ENCODE measurements around the gene CNIH2.

DNA sequence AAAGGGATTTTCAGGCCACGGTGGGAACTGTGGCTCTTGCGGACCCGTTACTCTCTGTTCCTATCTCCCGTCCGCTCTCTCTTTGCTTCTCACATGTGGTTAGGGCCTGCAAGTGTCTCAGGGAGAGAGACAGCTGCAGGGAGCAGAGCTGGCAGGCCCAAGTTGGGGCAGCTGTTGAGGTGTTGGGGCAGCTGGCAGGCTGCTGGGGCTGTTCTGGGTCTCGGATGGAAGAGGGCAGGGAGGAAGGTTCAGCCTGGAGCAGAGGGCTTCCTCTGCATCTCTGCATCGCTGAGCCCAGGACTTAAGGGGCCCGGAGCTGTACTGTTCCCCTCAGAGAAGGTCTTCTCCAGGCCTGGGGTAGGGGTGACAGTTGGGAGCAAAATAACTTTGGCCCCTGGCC, 2.6 kb upstream of the CNIH2 start:
- no peak for TF ChIP-seq JUND (IDR thresholded peaks at IDR 0.05)
- TF ChIP-seq RAD21 (IDR thresholded peaks at IDR 0.05; ENCODE audit: low read depth): no peak
- TF ChIP-seq POLR2A (IDR thresholded peaks at IDR 0.05; ENCODE audit: borderline replicate concordance, extremely low read depth, insufficient read depth, insufficient read length): no peak
- no peak for TF ChIP-seq CEBPB (IDR thresholded peaks at IDR 0.05; ENCODE audit: low read depth)
- no peak for TF ChIP-seq ZNF274 (IDR thresholded peaks at IDR 0.05; ENCODE audit: low read depth, low read length)
- TF ChIP-seq EZH2 (IDR thresholded peaks at IDR 0.05): no peak
- no peak for TF ChIP-seq CTCF (IDR thresholded peaks at IDR 0.05 in 2 of 3, conservative IDR thresholded peaks at IDR 0.05 in 1 of 3; ENCODE audit: borderline replicate concordance in 1 of 3, insufficient read depth in 1 of 3, low read depth in 2 of 3, low read length in 2 of 3)
- TF ChIP-seq REST (IDR thresholded peaks at IDR 0.05; ENCODE audit: low read depth): no peak

Data from HCT116 (cell line).